Measurements from ENCODE around the gene TPSB2.
"Not testable (repeated sequence)": the region's sequence is repeated elsewhere in the genome, so short reads cannot be mapped to it uniquely, and the experiment has no call there.

The TPSB2 gene

DNA sequence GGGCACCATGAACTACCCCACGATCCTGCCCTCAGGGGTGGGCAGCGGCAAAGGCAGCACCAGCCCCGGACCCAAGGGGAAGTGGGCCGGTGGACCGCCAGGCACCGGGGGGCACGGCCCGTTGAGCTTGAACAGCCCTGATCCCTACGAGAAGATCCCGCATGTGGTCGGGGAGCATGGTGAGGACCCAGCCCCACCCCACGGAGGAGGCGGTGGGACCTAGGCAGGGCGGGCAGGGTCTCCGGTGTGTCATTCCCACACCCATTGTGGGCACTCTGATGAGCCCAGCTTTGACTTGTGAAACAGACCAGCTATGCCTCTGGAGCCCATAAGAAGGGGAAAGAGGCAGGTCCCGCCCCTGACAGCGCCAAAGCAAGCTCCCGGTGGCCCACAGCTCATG is 27.7 kb downstream of the TPSB2 start:
- no peak for DNase-seq

- DNase-seq: no peak
These were observed 28.5 kb downstream of the TPSB2 start for GRCh38 chr16:1201444-1201843.

GRCh38 chr16:1200014-1200627 is 29.9 kb downstream of the TPSB2 start:
- no peak for DNase-seq

GRCh38 chr16:1199347-1200013 is 30.5 kb downstream of the TPSB2 start:
- DNase-seq: no peak

DNA sequence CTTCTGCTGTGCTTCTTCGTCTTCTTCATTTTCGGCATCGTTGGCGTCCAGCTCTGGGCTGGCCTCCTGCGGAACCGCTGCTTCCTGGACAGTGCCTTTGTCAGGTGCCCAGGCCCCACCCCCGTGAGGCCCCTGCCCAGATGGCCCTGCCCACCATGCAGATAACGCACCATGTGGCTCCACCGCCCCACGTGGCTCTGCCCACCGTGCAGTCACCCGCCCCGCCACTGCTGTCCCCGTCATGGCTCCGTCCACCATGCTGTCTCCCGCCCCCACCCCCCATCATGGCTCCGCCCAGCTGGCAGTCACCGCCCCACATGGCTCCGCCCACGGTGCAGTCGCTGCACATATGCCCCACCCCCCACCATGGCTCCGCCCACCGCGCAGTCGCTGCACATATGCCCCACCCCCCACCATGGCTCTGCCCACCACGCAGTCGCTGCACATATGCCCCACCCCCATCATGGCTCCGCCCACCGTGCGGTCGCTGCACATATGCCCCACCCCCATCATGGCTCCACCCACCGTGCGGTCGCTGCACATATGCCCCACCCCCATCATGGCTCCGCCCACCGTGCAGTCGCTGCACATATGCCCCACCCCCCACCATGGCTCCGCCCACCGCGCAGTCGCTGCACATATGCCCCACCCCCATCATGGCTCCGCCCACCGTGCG is 31.2 kb downstream of the TPSB2 start:
- not testable (repeated sequence) for DNase-seq

- no peak for DNase-seq
These were observed 31.8 kb downstream of the TPSB2 start for GRCh38 chr16:1198194-1198593.

GRCh38 chr16:1197237-1197866 is 32.6 kb downstream of the TPSB2 start:
- no peak for DNase-seq

DNA sequence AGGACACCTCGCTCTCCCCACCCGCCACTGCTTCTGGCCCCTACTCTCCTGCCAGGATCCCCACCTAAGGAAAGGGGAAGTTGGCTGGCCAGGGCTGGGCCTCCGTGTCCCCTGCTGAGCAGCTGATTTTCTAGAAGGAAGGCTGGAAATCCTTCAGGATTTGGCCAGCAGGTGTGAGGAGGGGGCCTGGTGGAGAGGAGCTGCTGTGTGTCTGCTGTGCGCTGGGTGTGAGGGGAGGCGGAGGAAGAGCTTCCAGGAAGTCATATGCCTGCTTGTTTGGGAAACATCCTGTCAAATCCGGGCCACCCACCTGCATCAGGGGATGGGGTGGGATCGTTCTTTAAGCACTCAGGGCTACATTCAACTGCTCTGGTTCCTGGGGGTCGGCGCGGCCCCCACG is 33.5 kb downstream of the TPSB2 start:
- DNase-seq: no peak

- no peak for DNase-seq
These were observed 34.7 kb downstream of the TPSB2 start for GRCh38 chr16:1195393-1195666.

DNA sequence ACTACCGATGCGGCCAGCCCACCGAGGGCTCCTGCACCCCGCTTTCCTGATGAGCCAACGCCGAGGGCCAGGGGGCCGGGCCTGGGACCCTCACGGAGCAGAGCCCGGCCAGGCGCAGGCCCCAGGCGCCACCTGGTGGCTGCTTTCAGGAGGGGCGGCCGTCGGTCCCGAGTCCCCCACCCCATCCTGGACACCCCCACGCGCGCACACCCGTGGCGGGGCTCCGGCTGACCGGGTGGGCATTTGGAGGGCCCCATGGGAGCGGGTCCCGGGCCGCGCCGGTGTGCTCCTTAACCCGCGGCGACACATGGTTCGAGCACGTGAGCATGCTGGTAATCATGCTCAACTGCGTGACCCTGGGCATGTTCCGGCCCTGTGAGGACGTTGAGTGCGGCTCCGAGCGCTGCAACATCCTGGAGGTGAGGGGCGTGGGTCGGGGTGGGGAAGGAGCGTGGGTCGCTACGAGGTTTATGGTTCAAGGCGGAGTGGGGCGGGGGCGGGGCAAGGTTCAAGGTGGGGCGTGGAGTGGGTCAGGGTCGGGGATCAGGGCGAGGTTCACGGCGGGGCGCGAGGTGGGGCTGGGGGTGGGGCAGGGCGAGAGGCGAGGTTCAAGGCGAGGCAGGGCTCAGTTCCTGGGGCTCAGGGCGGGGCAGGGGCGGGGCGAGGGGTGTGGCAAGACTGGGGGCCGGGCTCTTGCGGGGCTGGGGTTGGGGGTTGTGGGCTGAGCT is 35.2 kb downstream of the TPSB2 start:
- peak in 3 of 51 donors; percentile 1 to 26 (median 10) for DNase-seq

- DNase-seq: peak in 1 of 51 donors; percentile 47
These were observed 36.0 kb downstream of the TPSB2 start for GRCh38 chr16:1193825-1194581.

DNA sequence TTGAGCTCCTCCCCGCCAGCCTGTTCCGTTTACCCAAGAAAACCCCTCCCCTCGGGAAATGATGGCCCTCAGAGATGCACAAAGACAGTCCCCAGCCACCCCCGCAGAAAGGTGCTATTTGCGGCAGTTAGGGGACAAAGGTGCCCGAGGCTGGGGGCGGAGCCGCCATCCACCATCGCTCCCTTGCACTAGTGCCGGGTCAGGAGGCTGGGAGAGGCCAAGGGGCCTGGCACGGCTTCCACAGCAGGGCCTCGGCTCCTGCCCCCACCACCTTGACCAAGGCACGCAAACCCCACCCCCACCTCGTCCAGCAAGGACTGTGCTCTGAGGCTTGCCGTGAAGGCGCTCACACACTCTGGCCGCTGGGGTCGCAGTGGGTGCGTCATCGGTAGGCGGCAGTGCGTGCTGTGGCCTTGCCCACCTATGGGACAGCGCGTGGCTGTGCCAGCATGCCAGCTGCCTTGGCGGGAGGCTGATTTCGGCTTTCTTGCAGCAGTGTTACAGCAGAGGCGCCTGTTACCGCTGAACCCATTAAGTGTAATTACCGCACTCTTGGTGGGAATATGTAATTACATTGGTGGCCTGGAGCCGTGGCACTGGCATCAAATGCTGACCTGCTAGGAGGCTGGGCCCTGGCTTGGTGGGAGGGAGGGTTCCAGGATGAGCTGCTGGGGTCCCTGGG is 36.7 kb downstream of the TPSB2 start:
- DNase-seq: peak in 9 of 51 donors; percentile 6 to 51 (median 12)

- peak in 1 of 51 donors; percentile 28 for DNase-seq
These were observed 37.5 kb downstream of the TPSB2 start for GRCh38 chr16:1192384-1193073.

DNA sequence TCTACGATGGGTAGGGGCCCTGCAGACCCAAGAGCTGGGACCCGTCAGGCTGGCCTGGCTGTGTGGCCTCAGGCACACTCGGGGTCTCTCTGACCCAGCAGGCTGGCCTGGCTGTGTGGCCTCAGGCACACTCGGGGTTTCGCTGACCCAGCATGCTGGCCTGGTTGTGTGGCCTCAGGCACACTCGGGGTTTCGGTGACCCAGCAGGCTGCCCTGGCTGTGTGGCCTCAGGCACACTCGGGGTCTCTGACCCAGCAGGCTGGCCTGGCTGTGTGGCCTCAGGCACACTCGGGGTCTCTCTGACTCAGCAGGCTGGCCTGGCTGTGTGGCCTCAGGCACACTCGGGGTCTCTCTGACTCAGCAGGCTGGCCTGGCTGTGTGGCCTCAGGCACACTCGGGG is 39.2 kb downstream of the TPSB2 start:
- not testable (repeated sequence) for DNase-seq

DNA sequence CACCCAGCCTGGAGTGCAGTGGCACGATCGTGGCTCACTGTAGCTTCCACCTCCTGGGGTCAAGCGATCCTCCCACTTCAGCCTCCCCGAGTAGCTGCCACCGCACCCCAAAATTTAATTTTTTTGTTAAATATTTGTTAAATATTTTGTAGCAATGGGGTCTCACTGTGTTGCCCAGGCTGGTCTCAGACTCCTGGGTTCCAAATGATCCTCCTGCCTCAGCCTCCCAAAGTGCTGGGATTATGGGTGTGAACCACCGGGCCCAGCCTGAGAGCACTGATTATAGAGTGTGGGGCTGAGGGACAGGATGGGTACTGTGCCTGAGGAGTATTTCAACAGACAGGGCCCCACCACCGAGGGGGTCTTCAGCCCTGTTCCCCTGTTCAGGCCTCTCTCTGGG is 40.5 kb downstream of the TPSB2 start:
- DNase-seq: no peak

- DNase-seq: peak in 13 of 51 donors; percentile 2 to 42 (median 10)
These were observed 41.4 kb downstream of the TPSB2 start for GRCh38 chr16:1188432-1189189.

- peak in 6 of 51 donors; percentile 11 to 49 (median 21) for DNase-seq
These were observed 44.4 kb downstream of the TPSB2 start for GRCh38 chr16:1185460-1186207.

GRCh38 chr16:1184980-1185379 is 45.0 kb downstream of the TPSB2 start:
- DNase-seq: no peak
